NCI-H1436 (cell line): Measurements from ENCODE around the gene SPNS2.

Source experiments
- DNase-seq: peaks from one replicate; lab custom pipeline; 2025; lab: John Stamatoyannopoulos, UW

Gene SPNS2

GRCh38 chr17:4503283-4504025, 4.8 kb downstream of the SPNS2 start:
- no peak for DNase-seq

- no peak for DNase-seq
These were observed 5.5 kb downstream of the SPNS2 start for GRCh38 chr17:4504188-4504587.

GRCh38 chr17:4505187-4505586, 6.5 kb downstream of the SPNS2 start:
- DNase-seq = no peak

- no peak for DNase-seq
These were observed 7.6 kb downstream of the SPNS2 start for GRCh38 chr17:4506175-4506813.

- DNase-seq = no peak
These were observed 8.2 kb downstream of the SPNS2 start for GRCh38 chr17:4506892-4507291.

- no peak for DNase-seq
These were observed 8.9 kb downstream of the SPNS2 start for GRCh38 chr17:4507361-4508111.

GRCh38 chr17:4508207-4508606, 9.5 kb downstream of the SPNS2 start:
- no peak for DNase-seq

- no peak for DNase-seq
These were observed 10.7 kb downstream of the SPNS2 start for GRCh38 chr17:4509401-4509800.

- DNase-seq = no peak
These were observed 11.4 kb downstream of the SPNS2 start for GRCh38 chr17:4509923-4510617.

- no peak for DNase-seq
These were observed 11.9 kb downstream of the SPNS2 start for GRCh38 chr17:4510618-4510941.

GRCh38 chr17:4511199-4511932, 12.7 kb downstream of the SPNS2 start:
- no peak for DNase-seq

GRCh38 chr17:4512156-4513112, 13.8 kb downstream of the SPNS2 start:
- no peak for DNase-seq

GRCh38 chr17:4513113-4514032, 14.7 kb downstream of the SPNS2 start:
- no peak for DNase-seq

- DNase-seq = no peak
These were observed 15.5 kb downstream of the SPNS2 start for GRCh38 chr17:4514206-4514605.

GRCh38 chr17:4514779-4515178, 16.1 kb downstream of the SPNS2 start:
- DNase-seq = no peak

GRCh38 chr17:4515501-4515900, 16.8 kb downstream of the SPNS2 start:
- DNase-seq = no peak

GRCh38 chr17:4516735-4517134, 18.1 kb downstream of the SPNS2 start:
- no peak for DNase-seq

GRCh38 chr17:4518901-4519300, 20.2 kb downstream of the SPNS2 start:
- DNase-seq = no peak

- no peak for DNase-seq
These were observed 20.7 kb downstream of the SPNS2 start for GRCh38 chr17:4519361-4519788.
